IPS-15b (cell line): ENCODE measurements around the gene SOHLH1.

Experiments
- H3K27me3 ChIP-seq: one replicate; pipeline ENCODE4 v1.6.1; 2013; ENCODE audit warnings: low read length; ENCODE audit not compliant: control insufficient read depth, insufficient read depth
- H3K36me3 ChIP-seq: one replicate; pipeline ENCODE4 v1.6.1; 2013; ENCODE audit warnings: low read length; ENCODE audit not compliant: control insufficient read depth, insufficient read depth
- H3K4me1 ChIP-seq: one replicate; pipeline ENCODE4 v1.6.1; 2013; ENCODE audit warnings: mild to moderate bottlenecking, low read length; ENCODE audit not compliant: control insufficient read depth, insufficient read depth
- H3K4me3 ChIP-seq: one replicate; pipeline ENCODE4 v1.5.1; 2013; ENCODE audit warnings: low read depth, low read length
- H3K9ac ChIP-seq: one replicate; pipeline ENCODE4 v1.6.1; 2013; ENCODE audit warnings: low read depth, mild to moderate bottlenecking, low read length
- H3K9me3 ChIP-seq: one replicate; pipeline ENCODE4 v1.6.1; 2013; ENCODE audit warnings: mild to moderate bottlenecking, low read length; ENCODE audit not compliant: control insufficient read depth, insufficient read depth

The SOHLH1 gene

DNA sequence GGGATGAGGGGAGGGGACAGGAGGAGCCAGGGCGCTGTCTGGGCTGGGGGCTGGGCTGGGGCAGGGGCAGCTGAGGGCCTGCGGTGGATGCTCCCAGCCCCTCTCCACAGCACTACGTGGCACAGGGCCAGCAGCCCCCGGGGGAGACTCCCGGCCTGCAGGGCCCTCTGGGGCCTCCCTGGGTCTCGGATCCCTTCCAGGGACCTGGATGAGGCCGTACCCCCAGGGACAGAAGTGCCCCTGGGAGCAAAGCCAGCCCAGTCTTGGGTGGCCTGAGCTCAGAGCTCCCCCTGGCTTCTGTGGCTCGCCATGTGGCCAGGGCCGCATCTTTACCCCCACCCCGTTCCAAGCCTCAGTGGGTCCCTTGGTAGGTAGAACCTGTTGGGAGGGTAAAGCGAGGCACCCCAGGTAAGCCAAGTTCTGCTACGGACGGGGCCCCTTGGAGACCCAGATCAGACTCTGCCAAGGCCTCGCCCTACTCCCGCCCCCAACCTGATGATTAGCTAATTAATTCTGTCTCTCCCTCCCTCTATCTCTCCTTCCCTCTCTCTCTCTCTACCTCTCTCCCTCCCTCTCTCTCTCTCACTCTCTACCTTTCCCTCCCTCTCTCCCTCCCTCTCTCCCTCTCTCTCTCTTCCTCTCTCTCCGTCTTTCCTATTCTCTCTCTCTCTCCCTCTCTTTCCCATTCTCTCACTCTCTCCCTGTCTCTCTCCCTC, 27.0 kb upstream of the SOHLH1 start:
- H3K4me1 ChIP-seq = no peaks in the 10 kb centered on the region
- H3K27me3 ChIP-seq = no peaks in the 10 kb centered on the region
- no peaks in the 10 kb centered on the region for H3K9me3 ChIP-seq
- H3K36me3 ChIP-seq = no peaks in the 10 kb centered on the region
- no peak overlapping the region for H3K4me3 ChIP-seq
- H3K9ac ChIP-seq = no peak overlapping the region

DNA sequence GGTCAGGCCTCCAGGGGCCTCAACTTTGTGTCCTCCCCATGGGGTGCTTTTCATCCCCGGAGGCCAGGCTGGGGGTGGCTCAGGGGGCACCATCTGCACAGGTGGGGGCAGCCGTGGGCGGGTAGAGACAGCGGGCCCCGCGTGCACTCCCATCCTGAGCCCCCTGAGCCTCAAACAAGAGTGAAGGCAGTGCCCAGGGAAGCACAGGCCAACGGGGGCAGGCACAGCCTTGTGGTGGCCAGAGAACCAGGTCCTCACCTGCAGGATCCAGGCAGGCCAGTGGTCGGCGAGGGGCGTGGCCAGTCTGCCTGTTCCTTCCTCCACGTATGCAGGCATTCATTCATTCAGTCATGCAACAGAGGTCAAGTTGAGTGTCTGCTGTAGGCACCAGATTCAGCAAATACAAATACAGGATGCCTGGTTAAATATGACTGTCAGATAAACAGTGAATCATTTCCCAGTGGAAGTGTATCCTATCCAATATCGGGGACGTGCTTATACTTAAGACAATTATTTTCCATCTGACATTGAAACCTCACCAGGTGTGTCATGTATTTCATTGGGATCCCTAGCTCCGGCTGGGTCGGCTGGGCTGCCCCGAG, 25.0 kb upstream of the SOHLH1 start:
- Histone ChIP-seq H3K27me3 (no peaks in the 10 kb centered on the region), H3K4me1 (no peaks in the 10 kb centered on the region), H3K4me3 (no peak overlapping the region), H3K9ac (no peak overlapping the region), H3K36me3 (no peaks in the 10 kb centered on the region), H3K9me3 (no peaks in the 10 kb centered on the region)

DNA sequence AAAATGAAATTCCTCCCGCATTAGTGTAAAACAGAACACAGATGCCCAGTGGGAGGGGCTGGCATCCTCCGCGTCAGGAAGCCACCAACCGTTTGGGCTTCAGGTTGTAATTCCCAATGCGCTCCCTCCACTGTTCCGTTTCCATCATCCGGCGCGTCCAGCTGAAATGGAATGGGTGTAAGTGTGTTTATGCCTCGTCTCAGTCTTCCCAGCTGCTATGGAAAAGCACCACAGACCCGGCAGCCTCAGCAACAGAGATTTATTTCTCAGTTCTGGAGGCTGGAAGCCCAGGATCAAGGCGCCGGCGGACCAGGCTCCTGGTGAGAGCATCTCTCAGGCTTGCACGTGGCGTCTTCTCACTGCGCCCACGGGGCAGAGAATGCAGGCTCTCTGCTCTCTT, 23.1 kb upstream of the SOHLH1 start:
- Histone ChIP-seq H3K9me3 (no peaks in the 10 kb centered on the region), H3K36me3 (no peaks in the 10 kb centered on the region), H3K4me3 (no peak overlapping the region), H3K4me1 (no peaks in the 10 kb centered on the region), H3K27me3 (no peaks in the 10 kb centered on the region), H3K9ac (no peak overlapping the region)

DNA sequence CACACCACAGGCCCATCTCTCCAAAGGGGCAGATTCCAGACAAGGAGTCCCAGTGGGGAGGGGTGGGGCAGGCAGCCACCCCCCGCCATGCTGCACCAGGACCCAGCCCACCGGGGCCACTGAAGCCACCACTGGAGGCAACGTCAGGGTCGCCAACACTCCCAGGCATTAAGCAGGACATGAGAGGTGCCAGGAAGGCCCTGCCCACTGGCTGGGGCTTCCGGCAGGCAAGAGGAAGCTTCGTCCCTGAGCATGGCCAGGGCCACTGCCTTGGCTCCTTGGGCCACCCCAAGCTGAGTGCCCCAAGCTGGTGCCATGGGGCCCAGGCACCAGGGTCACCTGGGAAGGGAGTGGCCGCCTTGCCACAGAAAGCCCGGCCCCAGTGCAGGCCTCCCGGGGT, 20.2 kb upstream of the SOHLH1 start:
- Histone ChIP-seq H3K27me3 (peaks cover 14% of the 10 kb centered on the region), H3K36me3 (no peaks in the 10 kb centered on the region), H3K4me1 (no peaks in the 10 kb centered on the region), H3K9me3 (no peaks in the 10 kb centered on the region), H3K4me3 (no peak overlapping the region), H3K9ac (no peak overlapping the region)

DNA sequence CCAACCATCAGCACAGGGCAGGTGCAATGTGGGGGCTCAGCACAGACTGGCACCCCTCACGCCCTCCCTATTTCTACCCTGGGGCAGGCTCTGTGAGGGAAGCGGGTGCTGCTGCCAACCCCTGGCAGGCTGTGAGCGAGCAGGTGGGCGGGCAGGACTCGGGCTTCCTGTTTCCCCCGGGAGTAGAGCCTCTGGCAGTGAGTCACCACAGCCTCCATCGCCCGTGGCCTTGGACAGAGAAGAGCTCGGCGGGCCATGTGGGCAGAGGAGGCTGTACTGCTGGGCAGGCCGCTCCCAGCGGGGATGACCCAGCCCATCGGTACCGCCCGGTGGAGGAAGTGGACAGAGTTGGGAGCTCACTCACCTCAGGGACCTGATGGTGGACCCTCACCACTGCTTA, 19.3 kb upstream of the SOHLH1 start:
- no peak overlapping the region for H3K4me3 ChIP-seq
- H3K27me3 ChIP-seq = peaks cover 14% of the 10 kb centered on the region
- no peaks in the 10 kb centered on the region for H3K36me3 ChIP-seq
- no peaks in the 10 kb centered on the region for H3K9me3 ChIP-seq
- H3K9ac ChIP-seq = no peak overlapping the region
- H3K4me1 ChIP-seq = no peaks in the 10 kb centered on the region

DNA sequence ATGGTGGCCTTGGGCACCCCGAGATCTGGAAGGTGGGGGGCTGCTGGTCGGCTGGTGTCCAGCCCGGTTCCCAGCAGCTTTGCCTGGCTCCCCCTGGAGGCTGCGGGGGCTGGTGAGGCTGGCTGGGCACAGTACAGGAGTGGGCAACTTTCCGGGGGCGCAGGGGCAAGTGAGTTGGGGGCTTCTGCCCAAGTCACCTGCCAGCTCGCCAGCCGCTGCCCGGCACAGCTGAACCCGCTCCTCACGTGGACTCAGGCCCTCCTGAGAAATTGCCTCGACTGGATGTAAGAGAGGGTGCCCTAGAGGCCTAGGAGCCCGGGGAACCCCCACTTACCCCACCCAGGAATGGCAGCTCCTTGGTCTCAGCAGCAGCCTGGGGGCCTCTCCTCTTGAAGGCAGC, 18.1 kb upstream of the SOHLH1 start:
- no peak overlapping the region for H3K9ac ChIP-seq
- H3K9me3 ChIP-seq = no peaks in the 10 kb centered on the region
- no peak overlapping the region for H3K4me3 ChIP-seq
- no peaks in the 10 kb centered on the region for H3K4me1 ChIP-seq
- H3K36me3 ChIP-seq = no peaks in the 10 kb centered on the region
- H3K27me3 ChIP-seq = peaks cover 14% of the 10 kb centered on the region

DNA sequence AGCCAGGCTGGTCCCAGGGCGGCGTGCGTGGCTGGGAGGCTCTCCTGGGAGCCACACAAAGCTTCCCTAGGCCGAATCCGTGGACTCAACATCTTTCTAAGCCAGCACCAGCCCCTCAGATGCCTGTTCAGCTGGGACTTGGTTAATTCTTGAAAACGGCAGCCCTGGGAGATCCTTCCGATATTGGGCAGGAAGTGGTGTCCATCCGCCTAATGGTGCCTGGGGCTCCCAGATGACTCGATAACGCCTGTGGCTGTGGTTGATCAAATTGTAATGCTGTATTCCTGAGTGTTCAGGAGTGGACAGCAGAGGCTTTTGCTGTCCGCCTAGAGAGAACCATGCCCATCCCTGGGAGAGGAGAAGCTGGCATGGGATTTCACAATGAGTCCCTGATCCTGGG, 16.8 kb upstream of the SOHLH1 start:
- Histone ChIP-seq H3K4me1 (no peaks in the 10 kb centered on the region), H3K9me3 (no peaks in the 10 kb centered on the region), H3K27me3 (peaks cover 14% of the 10 kb centered on the region), H3K4me3 (no peak overlapping the region), H3K9ac (no peak overlapping the region), H3K36me3 (no peaks in the 10 kb centered on the region)

DNA sequence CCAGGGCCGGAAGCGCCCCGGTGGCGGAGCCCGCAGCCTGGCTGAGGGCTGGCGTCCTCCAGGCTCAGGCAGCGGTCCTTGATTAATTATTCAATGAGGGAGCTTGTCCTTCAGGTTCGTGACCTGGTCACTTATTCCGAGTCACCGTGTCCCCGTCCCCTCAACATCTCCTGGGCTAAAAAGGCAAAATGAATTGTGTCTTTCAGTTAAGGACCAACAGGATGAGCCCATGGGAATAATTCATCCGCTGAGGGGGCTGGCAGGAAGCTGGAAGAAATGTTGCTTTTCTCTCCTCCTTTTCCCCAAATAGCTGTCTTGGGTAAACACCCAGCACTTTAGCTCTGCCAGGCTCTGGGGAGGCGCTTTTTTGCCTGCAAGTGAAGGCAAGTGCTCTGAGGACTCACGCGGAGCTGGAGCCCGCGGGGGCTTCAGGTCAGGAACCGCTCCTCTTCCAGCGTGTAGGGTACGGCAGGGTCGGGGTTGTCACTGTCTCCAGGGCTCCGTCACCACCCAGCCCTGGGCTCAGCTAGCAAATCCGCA, 15.8 kb upstream of the SOHLH1 start:
- Histone ChIP-seq H3K9ac (no peak overlapping the region), H3K9me3 (no peaks in the 10 kb centered on the region), H3K36me3 (no peaks in the 10 kb centered on the region), H3K27me3 (peaks cover 14% of the 10 kb centered on the region), H3K4me1 (no peaks in the 10 kb centered on the region), H3K4me3 (no peak overlapping the region)

DNA sequence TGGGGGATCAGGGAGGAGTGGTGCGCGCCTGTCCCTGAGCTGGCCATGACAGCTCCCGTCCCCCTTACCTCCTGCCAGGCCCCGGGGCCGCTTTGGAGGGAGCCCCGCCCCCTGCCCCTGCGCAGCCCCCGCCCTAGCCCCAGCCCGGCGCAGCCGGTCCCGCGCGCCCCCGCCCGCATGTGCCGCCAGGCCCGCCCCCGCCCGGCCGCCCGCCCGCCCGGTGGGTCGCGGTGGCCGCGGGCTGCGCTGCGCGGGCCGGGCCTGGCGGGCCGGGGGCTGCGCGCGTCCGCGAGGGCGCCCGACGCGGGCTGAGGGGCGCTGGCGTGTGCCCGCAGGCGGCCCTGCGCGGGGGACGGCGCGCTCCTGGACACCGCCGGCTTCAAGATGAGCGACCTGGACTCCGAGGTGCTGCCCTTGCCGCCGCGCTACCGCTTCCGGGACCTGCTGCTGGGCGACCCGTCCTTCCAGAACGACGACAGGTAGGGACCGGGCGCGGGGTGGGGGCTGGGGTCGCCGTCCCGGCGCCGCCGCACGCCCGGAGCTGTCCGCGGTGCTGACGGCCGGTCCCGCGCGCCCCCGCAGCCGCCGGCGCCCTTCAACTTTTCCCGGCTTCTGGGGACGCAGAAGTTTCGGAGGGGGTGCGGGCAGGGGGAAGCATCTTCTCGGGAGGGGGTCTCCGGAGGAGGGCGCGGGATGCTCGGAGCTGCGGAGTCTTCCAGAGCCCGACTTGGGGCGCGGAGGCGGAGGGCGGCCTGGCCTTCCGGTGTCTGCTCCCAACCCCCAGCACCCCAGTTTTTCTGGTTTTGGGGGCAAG, 15.2 kb upstream of the SOHLH1 start:
- H3K36me3 ChIP-seq = no peaks in the 10 kb centered on the region
- H3K4me3 ChIP-seq = no peak overlapping the region
- H3K27me3 ChIP-seq = peaks cover 14% of the 10 kb centered on the region
- no peak overlapping the region for H3K9ac ChIP-seq
- no peaks in the 10 kb centered on the region for H3K4me1 ChIP-seq
- no peaks in the 10 kb centered on the region for H3K9me3 ChIP-seq

DNA sequence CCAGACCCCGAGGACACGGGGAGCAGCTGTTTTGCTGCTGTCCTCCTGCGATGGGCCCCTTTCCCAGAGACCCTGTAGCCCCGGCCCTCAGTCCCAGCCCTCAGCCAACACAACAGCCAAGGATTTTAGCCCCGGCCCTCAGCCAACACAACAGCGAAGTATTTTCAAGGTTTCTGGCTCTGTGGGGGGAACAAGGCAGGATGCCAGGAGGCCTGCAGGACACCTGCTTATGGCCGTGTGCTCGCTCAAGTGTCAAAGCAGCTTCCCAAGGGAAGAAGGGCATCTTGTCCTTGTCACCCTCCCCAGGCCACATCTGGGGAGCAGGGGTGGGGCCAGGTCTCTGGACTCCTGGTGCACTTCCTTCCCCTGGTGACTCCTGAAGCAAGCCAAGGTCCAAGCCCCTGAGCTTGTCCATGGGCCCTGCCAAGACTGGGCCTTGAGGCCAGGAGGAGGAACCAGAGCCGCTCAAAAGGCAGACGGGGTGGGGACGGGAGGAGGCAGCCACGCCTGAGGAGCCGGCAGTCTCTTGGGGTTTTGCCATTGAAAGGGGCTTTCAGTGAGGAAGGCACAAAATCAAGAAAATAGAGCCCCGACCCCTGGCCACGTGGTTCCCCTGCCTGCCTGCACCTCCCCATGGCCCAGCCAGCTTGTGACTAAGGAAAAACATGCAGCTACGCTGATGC, 13.5 kb upstream of the SOHLH1 start:
- Histone ChIP-seq H3K36me3 (no peaks in the 10 kb centered on the region), H3K27me3 (peaks cover 14% of the 10 kb centered on the region), H3K9me3 (no peaks in the 10 kb centered on the region), H3K4me3 (no peak overlapping the region), H3K4me1 (no peaks in the 10 kb centered on the region), H3K9ac (no peak overlapping the region)

DNA sequence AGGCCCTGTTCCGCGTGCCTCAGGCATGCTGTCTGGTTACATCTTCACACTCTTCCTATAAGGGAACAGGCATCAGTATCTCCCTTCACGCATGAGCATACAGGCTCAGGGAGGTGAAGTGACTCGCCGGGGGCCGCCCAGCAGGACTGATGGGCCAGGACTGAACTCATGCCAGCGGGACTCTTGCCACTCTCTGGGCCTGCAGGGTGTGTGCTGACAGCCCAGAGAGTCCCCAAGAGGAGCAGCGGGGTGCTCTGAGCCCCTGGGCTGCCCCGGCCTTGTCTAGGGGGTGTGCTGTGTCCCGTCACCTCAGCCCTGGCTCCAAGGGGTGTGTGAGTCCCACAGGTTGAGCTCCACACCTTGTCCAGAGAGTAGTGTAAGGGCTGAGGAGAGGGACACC, 12.6 kb upstream of the SOHLH1 start:
- H3K9ac ChIP-seq = no peak overlapping the region
- H3K27me3 ChIP-seq = peaks cover 14% of the 10 kb centered on the region
- no peak overlapping the region for H3K4me3 ChIP-seq
- H3K9me3 ChIP-seq = no peaks in the 10 kb centered on the region
- no peaks in the 10 kb centered on the region for H3K36me3 ChIP-seq
- H3K4me1 ChIP-seq = no peaks in the 10 kb centered on the region
